GM06990 (cell line): ENCODE data around the gene CTR9.

Experiments
- DNase-seq: peaks from one replicate; pipeline ENCODE4 v3.0.0-alpha.2; 2011; ENCODE audit not compliant: insufficient read length; ENCODE audit errors: extremely low read depth
- H3K27me3 ChIP-seq: replicated peaks from 2 replicates; pipeline ENCODE4 v1.6.0; 2011; ENCODE audit warnings: low read length; ENCODE audit not compliant: control insufficient read depth, insufficient read depth
- H3K36me3 ChIP-seq: 2 replicates; pipeline ENCODE4 v1.5.1; 2011; ENCODE audit warnings: low read length; ENCODE audit not compliant: control insufficient read depth, insufficient read depth
- H3K4me3 ChIP-seq: replicated peaks from 2 replicates; pipeline ENCODE4 v1.5.1; 2011; ENCODE audit warnings: low read depth, mild to moderate bottlenecking, control low read depth, low read length
- TF ChIP-seq, protein P1 (sequence below): IDR thresholded peaks from 2 replicates; pipeline ENCODE4 v1.5.1; 2011; ENCODE audit warnings: low read length, control low read depth, mild to moderate bottlenecking, inconsistent platforms; ENCODE audit not compliant: insufficient read depth, poor library complexity, severe bottlenecking

CTR9 gene

DNA sequence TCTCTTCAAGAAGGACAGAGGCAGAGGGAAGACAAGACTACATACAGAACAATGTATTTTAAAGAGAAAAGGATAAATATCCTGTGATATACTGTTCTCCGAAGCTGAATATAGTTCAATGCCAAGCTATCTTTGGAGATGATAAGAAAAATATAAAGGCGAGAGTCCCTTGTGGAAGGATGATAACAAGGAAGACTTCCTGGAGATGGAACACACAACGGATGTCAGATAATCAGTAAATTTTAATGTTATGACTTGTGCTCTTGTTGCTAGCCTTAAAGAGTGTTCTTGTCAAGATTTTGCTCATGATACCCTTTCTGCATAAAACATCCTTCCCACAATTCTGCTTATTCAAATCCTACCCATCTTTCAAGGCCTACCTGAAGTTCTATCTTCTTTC lies 6.8 kb upstream of the CTR9 start:
- DNase-seq: no peak
- Histone ChIP-seq H3K36me3 (no peaks in the 10 kb centered on the region), H3K27me3 (no peaks in the 10 kb centered on the region; the same call in 1 of the 2 replicates), H3K4me3 (no peak overlapping the region)
- TF ChIP-seq, protein P1, sequence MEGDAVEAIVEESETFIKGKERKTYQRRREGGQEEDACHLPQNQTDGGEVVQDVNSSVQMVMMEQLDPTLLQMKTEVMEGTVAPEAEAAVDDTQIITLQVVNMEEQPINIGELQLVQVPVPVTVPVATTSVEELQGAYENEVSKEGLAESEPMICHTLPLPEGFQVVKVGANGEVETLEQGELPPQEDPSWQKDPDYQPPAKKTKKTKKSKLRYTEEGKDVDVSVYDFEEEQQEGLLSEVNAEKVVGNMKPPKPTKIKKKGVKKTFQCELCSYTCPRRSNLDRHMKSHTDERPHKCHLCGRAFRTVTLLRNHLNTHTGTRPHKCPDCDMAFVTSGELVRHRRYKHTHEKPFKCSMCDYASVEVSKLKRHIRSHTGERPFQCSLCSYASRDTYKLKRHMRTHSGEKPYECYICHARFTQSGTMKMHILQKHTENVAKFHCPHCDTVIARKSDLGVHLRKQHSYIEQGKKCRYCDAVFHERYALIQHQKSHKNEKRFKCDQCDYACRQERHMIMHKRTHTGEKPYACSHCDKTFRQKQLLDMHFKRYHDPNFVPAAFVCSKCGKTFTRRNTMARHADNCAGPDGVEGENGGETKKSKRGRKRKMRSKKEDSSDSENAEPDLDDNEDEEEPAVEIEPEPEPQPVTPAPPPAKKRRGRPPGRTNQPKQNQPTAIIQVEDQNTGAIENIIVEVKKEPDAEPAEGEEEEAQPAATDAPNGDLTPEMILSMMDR: no peak

DNA sequence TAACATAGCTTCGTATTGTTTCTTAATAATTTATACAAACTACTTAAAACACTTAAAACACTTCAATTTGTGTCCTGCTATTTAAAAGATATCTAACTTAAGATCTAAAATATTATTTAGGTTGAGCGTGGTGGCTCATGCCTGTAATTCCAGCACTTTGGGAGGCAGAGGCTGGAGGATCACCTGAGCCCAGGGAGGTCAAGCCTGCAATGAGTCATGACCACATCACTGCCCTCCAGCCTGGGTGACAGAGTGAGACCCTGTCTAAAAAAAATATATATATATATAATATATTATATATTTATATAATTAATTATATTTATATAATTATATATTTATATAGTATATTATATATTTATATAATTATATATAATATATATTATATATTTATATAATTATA lies 4.2 kb upstream of the CTR9 start:
- H3K36me3 ChIP-seq: no peaks in the 10 kb centered on the region
- TF ChIP-seq, protein P1: no peak
- H3K27me3 ChIP-seq: no peaks in the 10 kb centered on the region
- no peak for DNase-seq
- H3K4me3 ChIP-seq: no peak overlapping the region

DNA sequence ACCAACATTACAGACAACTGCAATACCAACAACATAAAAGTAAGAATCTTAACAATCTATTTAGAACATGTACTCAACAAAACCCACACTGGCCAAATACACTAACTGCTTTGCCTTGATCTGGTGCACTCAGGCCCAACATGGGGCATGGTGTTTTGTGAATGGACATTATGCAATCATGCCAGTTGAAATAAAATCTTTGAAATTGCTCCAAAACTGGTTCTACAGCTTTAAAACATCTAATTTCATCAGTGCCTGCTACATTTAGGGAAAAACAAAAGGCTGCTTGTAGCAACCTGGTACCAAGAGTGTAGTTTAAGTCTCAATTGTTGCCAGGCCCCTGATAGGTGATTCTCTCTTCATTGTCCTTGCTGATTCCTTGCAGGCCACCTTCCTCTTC lies 3.3 kb upstream of the CTR9 start:
- Histone ChIP-seq H3K27me3 (no peaks in the 10 kb centered on the region), H3K36me3 (no peaks in the 10 kb centered on the region), H3K4me3 (no peak overlapping the region)
- TF ChIP-seq, protein P1: no peak
- DNase-seq: no peak

DNA sequence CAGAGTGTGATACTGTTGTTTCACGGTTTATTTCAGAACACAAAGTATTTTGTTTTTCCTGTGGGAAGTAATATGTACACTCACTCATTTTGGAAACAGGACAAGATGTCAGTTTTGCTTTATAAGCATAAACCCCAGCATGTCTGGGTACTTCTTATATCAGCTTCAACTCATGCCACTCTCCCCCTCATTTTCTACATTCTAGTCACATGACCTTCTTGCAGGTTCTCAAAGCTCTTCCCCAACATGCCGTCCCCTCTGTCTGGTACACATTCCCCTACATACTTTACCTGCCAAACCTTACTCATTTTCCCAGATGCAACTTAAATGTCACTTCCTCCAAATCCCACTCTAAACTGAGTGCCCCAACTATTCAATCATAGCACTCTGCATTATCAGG lies 1.6 kb upstream of the CTR9 start:
- no peak for DNase-seq
- H3K36me3 ChIP-seq: no peaks in the 10 kb centered on the region
- H3K27me3 ChIP-seq: no peaks in the 10 kb centered on the region
- no peak overlapping the region for H3K4me3 ChIP-seq
- TF ChIP-seq, protein P1: no peak

DNA sequence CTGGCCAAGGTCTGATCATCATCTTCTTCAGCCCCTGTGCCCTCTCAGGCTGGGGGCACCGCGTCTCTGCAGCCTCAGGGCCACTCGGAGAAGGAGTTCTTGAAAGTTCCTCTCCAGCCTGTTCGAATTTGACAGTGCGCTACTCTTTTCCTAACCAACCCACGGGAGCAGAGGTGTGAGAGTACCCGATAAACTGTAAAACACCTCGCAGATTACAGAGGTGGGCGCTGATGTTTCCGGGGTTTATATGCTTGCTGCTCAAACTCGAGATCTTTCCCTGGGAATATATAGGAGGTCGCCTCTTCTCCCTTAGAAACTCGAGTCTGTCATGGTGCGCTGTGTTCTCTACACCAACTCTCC lies 515 bp downstream of the CTR9 start:
- TF ChIP-seq, protein P1: no peak
- Histone ChIP-seq H3K27me3 (no peaks in the 10 kb centered on the region), H3K36me3 (peaks cover 2% of the 10 kb centered on the region; the same call in 1 of the 2 replicates), H3K4me3 (peak overlapping the region; percentile 78)
- no peak for DNase-seq

DNA sequence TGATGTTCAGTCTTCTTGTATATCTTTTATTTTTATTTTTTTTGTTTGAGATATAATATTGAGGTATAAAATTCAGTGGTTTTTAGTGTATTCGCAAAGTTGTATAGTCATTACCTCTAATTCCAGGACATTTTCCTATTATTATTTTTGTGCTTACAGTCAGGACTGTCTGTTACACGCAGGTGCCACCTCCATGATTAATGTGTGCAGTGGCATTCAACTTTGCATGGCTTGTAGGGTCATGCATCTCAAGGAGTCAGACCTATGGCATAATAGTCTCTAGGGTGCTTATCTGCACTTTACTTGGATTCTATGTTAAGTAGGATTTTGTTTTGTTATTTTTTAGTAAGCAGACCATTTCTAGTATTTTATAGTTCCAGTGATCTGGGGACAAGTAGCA lies 1.0 kb downstream of the CTR9 start:
- no peaks in the 10 kb centered on the region for H3K27me3 ChIP-seq
- H3K36me3 ChIP-seq: peaks cover 4% of the 10 kb centered on the region
- H3K4me3 ChIP-seq: peak overlapping the region; percentile 78
- no peak for DNase-seq
- TF ChIP-seq, protein P1: no peak
